Ramos (cell line): Measurements from ENCODE around the gene JMJD8.

ENCODE experiments used
- in situ Hi-C: fragments of 300-500 bp; cut with MboI; formaldehyde crosslinking; loops from one replicate; pipeline ENCODE4 v1.14.3; 2022; ENCODE audit warnings: low sequenced_read_pairs; ENCODE audit not compliant: unreplicated experiment

JMJD8 gene

DNA sequence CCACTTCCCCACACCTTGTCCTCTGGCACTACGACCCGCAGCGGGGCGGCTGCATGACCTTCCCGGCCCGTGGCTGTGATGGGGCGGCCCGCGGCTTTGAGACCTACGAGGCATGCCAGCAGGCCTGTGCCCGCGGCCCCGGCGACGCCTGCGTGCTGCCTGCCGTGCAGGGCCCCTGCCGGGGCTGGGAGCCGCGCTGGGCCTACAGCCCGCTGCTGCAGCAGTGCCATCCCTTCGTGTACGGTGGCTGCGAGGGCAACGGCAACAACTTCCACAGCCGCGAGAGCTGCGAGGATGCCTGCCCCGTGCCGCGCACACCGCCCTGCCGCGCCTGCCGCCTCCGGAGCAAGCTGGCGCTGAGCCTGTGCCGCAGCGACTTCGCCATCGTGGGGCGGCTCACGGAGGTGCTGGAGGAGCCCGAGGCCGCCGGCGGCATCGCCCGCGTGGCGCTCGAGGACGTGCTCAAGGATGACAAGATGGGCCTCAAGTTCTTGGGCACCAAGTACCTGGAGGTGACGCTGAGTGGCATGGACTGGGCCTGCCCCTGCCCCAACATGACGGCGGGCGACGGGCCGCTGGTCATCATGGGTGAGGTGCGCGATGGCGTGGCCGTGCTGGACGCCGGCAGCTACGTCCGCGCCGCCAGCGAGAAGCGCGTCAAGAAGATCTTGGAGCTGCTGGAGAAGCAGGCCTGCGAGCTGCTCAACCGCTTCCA lies 50.6 kb downstream of the JMJD8 start:
- in situ Hi-C loops, result no loop called here

DNA sequence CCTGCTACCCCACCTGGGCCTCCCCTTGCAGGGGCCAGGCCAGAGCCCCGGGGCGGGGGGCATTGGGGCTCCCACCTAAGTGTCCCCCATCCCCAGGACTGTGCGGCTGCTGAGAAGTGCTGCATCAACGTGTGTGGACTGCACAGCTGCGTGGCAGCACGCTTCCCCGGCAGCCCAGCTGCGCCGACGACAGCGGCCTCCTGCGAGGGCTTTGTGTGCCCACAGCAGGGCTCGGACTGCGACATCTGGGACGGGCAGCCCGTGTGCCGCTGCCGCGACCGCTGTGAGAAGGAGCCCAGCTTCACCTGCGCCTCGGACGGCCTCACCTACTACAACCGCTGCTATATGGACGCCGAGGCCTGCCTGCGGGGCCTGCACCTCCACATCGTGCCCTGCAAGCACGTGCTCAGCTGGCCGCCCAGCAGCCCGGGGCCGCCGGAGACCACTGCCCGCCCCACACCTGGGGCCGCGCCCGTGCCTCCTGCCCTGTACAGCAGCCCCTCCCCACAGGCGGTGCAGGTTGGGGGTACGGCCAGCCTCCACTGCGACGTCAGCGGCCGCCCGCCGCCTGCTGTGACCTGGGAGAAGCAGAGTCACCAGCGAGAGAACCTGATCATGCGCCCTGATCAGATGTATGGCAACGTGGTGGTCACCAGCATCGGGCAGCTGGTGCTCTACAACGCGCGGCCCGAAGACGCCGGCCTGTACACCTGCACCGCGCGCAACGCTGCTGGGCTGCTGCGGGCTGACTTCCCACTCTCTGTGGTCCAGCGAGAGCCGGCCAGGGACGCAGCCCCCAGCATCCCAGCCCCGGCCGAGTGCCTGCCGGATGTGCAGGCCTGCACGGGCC lies 51.4 kb downstream of the JMJD8 start:
- in situ Hi-C loops, result no loop called here

DNA sequence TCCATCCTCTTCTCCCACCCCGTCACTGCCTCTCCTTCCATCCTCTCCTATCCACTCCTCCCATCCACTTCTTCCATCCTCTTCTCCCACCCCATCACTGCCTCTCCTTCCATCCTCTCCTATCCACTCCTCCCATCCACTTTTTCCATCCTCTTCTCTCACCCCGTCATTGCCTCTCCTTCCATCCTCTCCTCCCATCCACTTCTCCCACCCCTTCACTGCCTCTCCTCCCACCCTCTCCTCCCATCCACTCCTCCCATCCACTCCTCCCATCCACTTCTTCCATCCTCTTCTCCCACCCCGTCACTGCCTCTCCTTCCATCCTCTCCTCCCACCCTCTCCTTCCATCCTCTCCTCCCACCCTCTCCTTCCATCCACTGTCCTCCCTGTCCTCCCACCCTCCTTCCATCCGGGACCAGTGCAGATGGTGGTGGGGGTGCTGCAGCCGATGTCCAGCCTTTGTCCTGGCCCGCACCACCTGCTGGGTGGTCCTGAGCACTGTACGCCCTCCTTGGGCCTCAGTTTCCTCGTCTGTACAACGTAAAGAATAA lies 52.3 kb downstream of the JMJD8 start:
- in situ Hi-C loops, result no loop called here
